ENCODE measurements around the gene CEP57.

The CEP57 gene

DNA sequence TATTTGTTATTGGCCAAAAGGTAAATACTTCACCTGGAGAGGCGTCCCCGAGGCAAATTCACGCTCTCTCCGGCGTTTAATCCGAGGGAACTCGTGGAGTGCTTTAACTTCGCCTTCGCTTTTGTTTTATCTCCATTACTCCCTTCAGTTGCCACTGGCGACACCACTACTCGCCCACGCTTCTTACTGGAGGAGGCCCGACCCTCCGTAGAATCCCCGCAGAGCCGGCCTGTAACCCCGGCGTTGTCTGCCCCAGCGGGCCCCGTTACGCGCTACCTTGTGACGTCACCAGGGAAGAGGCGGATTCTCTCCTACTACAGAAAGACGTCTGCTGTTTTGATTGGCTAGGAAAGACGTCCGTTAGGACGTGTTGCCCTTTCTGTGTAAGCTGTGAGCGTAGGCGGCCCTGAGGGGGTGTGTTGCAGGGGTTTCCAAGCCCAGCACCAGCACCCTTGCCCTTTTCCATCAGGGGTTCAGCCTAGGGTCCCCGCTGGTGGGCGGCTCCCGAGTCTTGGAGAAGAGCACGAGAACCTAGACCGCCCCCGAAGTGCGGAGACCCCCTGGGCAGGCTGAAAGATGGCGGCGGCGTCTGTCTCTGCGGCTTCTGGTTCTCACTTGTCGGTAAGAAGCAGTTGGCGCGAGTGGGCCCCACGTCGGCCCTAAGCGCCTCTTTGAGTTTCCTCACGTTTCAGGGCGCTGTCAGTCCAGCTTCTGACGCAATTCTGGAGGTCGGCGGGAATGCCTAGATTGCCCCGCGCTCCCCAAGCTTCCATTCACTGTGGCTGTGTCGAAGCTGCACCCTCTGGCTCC is at the start of gene CEP57:
CEP57 (plus strand) TSS at position 376 of the 810 bp plus-strand sequence; CDS start at position 577, 201 bp downstream.
- TF ChIP-seq, protein P1, sequence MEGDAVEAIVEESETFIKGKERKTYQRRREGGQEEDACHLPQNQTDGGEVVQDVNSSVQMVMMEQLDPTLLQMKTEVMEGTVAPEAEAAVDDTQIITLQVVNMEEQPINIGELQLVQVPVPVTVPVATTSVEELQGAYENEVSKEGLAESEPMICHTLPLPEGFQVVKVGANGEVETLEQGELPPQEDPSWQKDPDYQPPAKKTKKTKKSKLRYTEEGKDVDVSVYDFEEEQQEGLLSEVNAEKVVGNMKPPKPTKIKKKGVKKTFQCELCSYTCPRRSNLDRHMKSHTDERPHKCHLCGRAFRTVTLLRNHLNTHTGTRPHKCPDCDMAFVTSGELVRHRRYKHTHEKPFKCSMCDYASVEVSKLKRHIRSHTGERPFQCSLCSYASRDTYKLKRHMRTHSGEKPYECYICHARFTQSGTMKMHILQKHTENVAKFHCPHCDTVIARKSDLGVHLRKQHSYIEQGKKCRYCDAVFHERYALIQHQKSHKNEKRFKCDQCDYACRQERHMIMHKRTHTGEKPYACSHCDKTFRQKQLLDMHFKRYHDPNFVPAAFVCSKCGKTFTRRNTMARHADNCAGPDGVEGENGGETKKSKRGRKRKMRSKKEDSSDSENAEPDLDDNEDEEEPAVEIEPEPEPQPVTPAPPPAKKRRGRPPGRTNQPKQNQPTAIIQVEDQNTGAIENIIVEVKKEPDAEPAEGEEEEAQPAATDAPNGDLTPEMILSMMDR (conservative IDR thresholded peaks at IDR 0.05; ENCODE audit: low read length): no peak
- peak; percentile 99 for DNase-seq (ENCODE audit: low read depth)
- peak within 1 kb of the TSS; percentile 91 for H3K4me3 ChIP-seq (ENCODE audit: low read length)

DNA sequence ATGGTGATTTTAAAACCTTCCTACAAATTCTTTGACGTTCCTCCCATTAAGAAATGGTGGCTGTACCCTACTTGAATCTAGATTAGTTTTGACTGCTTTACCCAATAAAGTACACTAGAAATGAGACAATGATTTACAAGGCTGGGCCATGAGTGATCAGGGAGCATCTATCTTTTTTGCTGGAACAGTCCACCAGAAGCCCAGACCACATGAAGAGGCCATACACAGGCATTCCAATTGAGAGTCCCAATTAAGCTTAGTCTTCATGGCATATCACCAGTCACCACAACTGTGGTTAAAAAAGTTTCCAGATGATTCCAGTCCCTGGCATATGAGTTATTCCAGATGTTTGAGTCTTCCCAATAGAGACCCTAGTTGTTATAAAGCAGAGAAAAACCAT is 40.2 kb upstream of the CEP57 start:
- TF ChIP-seq, protein P1 (conservative IDR thresholded peaks at IDR 0.05; ENCODE audit: low read length): no peak
- no peak for DNase-seq (ENCODE audit: low read depth)
- H3K4me3 ChIP-seq (ENCODE audit: low read length): no peak overlapping the region

DNA sequence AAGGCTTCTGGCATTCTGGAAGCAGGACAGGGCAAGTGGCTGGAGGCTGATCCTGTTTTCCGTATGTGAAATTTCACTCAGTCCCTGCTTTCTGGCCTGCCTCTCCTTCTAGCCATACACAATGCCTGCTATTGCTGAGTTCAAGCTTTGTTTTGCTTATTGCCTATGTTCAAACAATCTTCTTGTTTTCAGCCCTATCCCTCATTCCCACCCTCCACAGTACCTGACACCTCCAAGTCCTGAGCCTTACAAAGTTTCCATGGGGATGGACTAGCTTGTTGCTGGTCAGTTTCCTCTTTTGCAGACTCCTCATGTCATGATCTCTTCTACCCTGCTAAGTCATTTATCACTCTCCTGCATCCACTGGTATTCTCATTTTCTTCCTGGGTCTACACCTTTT is 38.8 kb upstream of the CEP57 start:
- no peak overlapping the region for H3K4me3 ChIP-seq (ENCODE audit: low read length)
- no peak for DNase-seq (ENCODE audit: low read depth)
- TF ChIP-seq, protein P1 (conservative IDR thresholded peaks at IDR 0.05; ENCODE audit: low read length): no peak

DNA sequence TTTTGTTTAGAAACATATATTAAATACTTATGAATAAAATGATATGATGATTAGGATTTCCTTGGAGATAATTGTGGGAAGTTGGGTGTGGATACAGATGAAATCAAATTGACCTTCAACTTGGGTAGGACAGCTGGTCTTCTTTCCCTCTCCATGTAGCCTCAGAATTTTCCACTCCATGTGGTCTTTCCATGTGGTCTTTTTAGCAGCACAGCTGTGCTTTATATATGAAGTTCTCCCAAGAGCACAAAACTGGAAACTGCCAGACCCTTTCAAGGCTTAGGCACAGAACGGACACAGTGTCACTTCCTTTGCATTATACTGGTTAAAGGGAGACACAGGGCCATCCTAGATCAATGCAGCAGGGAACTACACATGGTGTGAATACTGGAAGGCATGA is 29.4 kb upstream of the CEP57 start:
- DNase-seq (ENCODE audit: low read depth): no peak
- TF ChIP-seq, protein P1 (conservative IDR thresholded peaks at IDR 0.05; ENCODE audit: low read length): no peak
- no peak overlapping the region for H3K4me3 ChIP-seq (ENCODE audit: low read length)

DNA sequence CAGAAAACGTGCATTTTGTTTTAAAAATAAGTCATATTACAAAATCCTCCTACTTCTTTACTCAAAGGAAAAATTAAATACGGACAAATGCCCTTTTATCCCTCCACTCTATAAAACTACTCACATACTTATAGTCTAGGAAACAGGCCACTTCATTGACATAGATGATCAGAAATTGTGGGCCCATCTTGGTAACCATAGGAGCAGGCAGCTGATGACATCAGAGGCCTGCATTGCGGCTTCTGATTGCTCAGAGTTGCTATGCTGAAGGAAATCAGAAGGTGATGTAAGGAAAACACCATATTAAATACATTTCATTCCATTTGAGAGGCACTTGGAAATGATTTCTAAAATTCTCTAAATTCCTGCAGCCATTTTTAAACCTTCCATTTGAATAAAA is 27.8 kb upstream of the CEP57 start:
- peak; percentile 26 for DNase-seq (ENCODE audit: low read depth)
- TF ChIP-seq, protein P1 (conservative IDR thresholded peaks at IDR 0.05; ENCODE audit: low read length): no peak

DNA sequence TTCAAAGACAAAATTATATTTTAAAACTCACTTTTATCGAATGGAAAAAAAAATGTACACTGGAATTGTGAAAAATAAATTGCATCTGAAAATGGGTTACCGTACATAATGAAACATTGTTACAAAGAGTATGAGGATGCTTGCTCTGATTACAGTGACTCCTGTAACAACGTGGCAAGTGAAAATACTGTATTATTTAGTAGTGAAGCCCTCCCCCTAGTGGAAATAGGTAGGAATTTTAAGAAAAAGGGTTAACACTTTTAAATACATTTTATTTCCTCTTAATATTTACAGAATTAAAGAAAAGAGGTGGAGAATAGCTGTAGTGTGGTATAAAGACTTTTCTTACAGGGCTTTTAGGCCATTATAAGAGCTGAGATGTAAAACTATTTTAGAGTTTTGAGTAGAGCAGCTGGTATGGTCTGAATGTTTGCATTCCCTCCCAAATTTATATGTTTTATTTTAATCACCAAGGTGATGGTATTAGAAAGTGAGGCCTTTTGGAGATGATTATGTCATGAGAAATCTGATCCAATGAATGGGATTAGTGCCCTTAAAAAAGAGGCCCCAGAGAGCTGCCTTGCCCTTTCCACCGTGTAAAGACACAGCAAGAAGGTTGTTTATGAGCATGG is 25.9 kb upstream of the CEP57 start:
- no peak overlapping the region for H3K4me3 ChIP-seq (ENCODE audit: low read length)
- TF ChIP-seq, protein P1 (conservative IDR thresholded peaks at IDR 0.05; ENCODE audit: low read length): peak; percentile 67
- peak; percentile 72 for DNase-seq (ENCODE audit: low read depth)

More for the DNA sequence above, 27.8 kb upstream of the CEP57 start:
- no peak overlapping the region for H3K4me3 ChIP-seq (ENCODE audit: low read length)

DNA sequence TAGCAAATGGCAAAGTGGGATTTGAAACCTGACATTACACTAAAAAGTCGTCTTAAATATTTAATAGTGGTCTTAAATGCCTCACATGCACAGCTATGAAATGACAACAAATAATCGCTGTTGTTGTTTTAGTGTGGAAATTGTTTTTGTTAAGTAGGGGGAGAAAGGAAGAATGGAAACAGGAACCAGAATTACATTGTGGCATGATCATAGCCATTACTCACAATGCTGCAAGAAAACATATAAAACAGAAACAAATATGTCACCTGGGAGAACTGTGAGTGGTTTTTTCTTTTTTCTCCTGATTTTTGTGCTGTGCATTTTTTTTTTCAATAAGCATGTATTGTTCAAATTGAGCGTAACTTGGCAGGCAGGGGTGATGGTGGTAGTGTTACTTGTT is 23.6 kb upstream of the CEP57 start:
- TF ChIP-seq, protein P1 (conservative IDR thresholded peaks at IDR 0.05; ENCODE audit: low read length): no peak
- no peak for DNase-seq (ENCODE audit: low read depth)
- no peak overlapping the region for H3K4me3 ChIP-seq (ENCODE audit: low read length)

Measured in AG10803 (cell line).